CD4-positive, alpha-beta T cell (primary cell): Measurements from ENCODE around the gene CWC27. TPM values are rescaled to one million over a fixed set of nuclear protein-coding genes. Genes with fewer than 3 reads are reported as not detected.

Experiments
- ATAC-seq: fragments of 200-7000 bp; cut with Tn5 transposase; one replicate; pipeline ENCODE4 v1.10.0; 2022; ENCODE audit warnings: mild to moderate bottlenecking; ENCODE audit not compliant: poor library complexity
- CTCF ChIA-PET: fragments of 350-600 bp; sonication (Branson Sonifier 250); formaldehyde crosslinking; loops from one replicate; lab custom pipeline; 2021; ENCODE audit warnings: antibody characterized with exemption, inconsistent platforms; lab: Charles Lee
- POLR2A ChIA-PET: fragments of 350-600 bp; sonication (Branson Sonifier 250); formaldehyde crosslinking; loops from one replicate; lab custom pipeline; 2021; ENCODE audit warnings: antibody characterized with exemption, inconsistent platforms; lab: Charles Lee
- DNase-seq, 14 experiments: peaks; one replicate each; pipeline ENCODE4 v3.0.0-alpha.2; 2013 to 2020; ENCODE audit warnings: mixed read lengths in 2 of 14
- H3K27ac ChIP-seq, 2 donors: one replicate each; pipeline versions ENCODE4 v1.5.1 to v1.7.0; 2013; ENCODE audit warnings: low read length in 2 of 2, low read depth in 1 of 2, mild to moderate bottlenecking in 1 of 2
- H3K27me3 ChIP-seq, 2 experiments: 1 replicate in 1 of 2; 2 replicates in 1 of 2; pipeline versions ENCODE4 v1.6.1 to v1.7.0; 2013; ENCODE audit warnings: low read length in 2 of 2, control low read depth in 1 of 2, mild to moderate bottlenecking in 1 of 2, moderate library complexity in 1 of 2; ENCODE audit not compliant: insufficient read depth in 2 of 2, control insufficient read depth in 1 of 2
- H3K36me3 ChIP-seq: one replicate; pipeline ENCODE4 v1.6.1; 2013; ENCODE audit warnings: low read length, control low read depth; ENCODE audit not compliant: insufficient read depth
- H3K4me1 ChIP-seq: one replicate; pipeline ENCODE4 v1.6.1; 2013; ENCODE audit warnings: low read length, control low read depth; ENCODE audit not compliant: insufficient read depth
- H3K4me3 ChIP-seq: one replicate; pipeline ENCODE4 v1.5.1; 2013; ENCODE audit warnings: mild to moderate bottlenecking, low read length, moderate library complexity
- H3K9me3 ChIP-seq, 2 experiments: 1 replicate in 1 of 2; 2 replicates in 1 of 2; pipeline versions ENCODE4 v1.6.1 to v1.7.0; 2013; ENCODE audit warnings: low read length in 2 of 2, mild to moderate bottlenecking in 2 of 2, control low read depth in 1 of 2, moderate library complexity in 1 of 2; ENCODE audit not compliant: control insufficient read depth in 1 of 2, insufficient read depth in 1 of 2
- H3K27ac Mint-ChIP-seq: one replicate; pipeline ENCODE4 v1.8.0; 2020; ENCODE audit warnings: mixed read lengths
- H3K27me3 Mint-ChIP-seq: one replicate; pipeline ENCODE4 v1.8.0; 2021; ENCODE audit warnings: mixed read lengths
- H3K36me3 Mint-ChIP-seq: one replicate; pipeline ENCODE4 v1.8.0; 2021; ENCODE audit warnings: low read depth, mixed read lengths
- H3K4me1 Mint-ChIP-seq: one replicate; pipeline ENCODE4 v1.8.0; 2021; ENCODE audit warnings: low read depth, mixed read lengths
- H3K4me3 Mint-ChIP-seq: one replicate; pipeline ENCODE4 v1.8.0; 2020; ENCODE audit warnings: mild to moderate bottlenecking, mixed read lengths
- H3K9me3 Mint-ChIP-seq: one replicate; pipeline ENCODE4 v1.8.0; 2020; ENCODE audit warnings: mixed read lengths
- CTCF ChIP-seq: fragments of 200-600 bp; IDR thresholded peaks from one replicate; pipeline ENCODE4 v1.8.0; 2022; ENCODE audit warnings: antibody characterized with exemption, mild to moderate bottlenecking
- intact Hi-C, 2 experiments: fragments of 100-400 bp; cut with DNase I in 1 of 2; cut with micrococcal nuclease in 1 of 2; formaldehyde crosslinking; loops; one replicate each; pipeline versions ENCODE4 v1.15.1 to v1.9.0; 2023 to 2025; cut with DNase I, micrococcal nuclease
- total RNA-seq, 174 experiments: library from RNA in 2 of 174; stranded (reverse) in 2 of 174; gene quantifications; one replicate each; pipeline ENCODE4 v1.2.3 and lab custom pipeline; 2021 to 2026

CWC27 gene
- total RNA-seq, 2 experiments from 2014 or later: 14.2 to 14.5 TPM

- H3K36me3 ChIP-seq: peaks cover 27% of the 10 kb centered on the region
- no peak overlapping the region for H3K4me3 ChIP-seq
- Mint-ChIP-seq H3K4me1 (peaks cover 19% of the 10 kb centered on the region), H3K36me3 (peaks cover 58% of the 10 kb centered on the region), H3K27ac (no peak overlapping the region), H3K9me3 (no peaks in the 10 kb centered on the region), H3K4me3 (no peak overlapping the region), H3K27me3 (no peaks in the 10 kb centered on the region)
- no peaks in the 10 kb centered on the region for H3K9me3 ChIP-seq
- DNase-seq (no peak), ATAC-seq (no peak)
- TF ChIP-seq CTCF: no peak
- intact Hi-C loops: no loop called here
- H3K27ac ChIP-seq: no peak overlapping the region
- POLR2A ChIA-PET: no interaction called here
- H3K27me3 ChIP-seq: no peaks in the 10 kb centered on the region
- CTCF ChIA-PET: interaction anchor here (0.6 kb wide), 1 partner anchor 744 kb away, joined by 3 read pairs; no protein-coding TSS in a partner anchor
- no peaks in the 10 kb centered on the region for H3K4me1 ChIP-seq
Measured at GRCh38 chr5:64742411-64742810, 26.3 kb upstream of the CWC27 start.

GRCh38 chr5:64742821-64743220 is 25.9 kb upstream of the CWC27 start:
- H3K36me3 Mint-ChIP-seq: peaks cover 55% of the 10 kb centered on the region
- Histone ChIP-seq H3K4me3 (no peak overlapping the region), H3K4me1 (no peaks in the 10 kb centered on the region), H3K27me3 (no peaks in the 10 kb centered on the region), H3K36me3 (peaks cover 26% of the 10 kb centered on the region), H3K9me3 (no peaks in the 10 kb centered on the region), H3K27ac (no peak overlapping the region)
- DNase-seq (no peak), ATAC-seq (no peak)
- ChIA-PET CTCF (interaction anchor here (0.6 kb wide), 1 partner anchor 743 kb away, joined by 3 read pairs; no protein-coding TSS in a partner anchor), POLR2A (no interaction called here)
- no peak overlapping the region for H3K4me3 Mint-ChIP-seq
- no peaks in the 10 kb centered on the region for H3K9me3 Mint-ChIP-seq
- peaks cover 17% of the 10 kb centered on the region for H3K4me1 Mint-ChIP-seq
- no peak overlapping the region for H3K27ac Mint-ChIP-seq
- intact Hi-C loops: no loop called here
- no peak for TF ChIP-seq CTCF
- no peaks in the 10 kb centered on the region for H3K27me3 Mint-ChIP-seq

- CTCF ChIA-PET: no interaction called here
- no peaks in the 10 kb centered on the region for H3K9me3 Mint-ChIP-seq
- H3K27me3 ChIP-seq: no peaks in the 10 kb centered on the region
- H3K27ac Mint-ChIP-seq: no peak overlapping the region
- peaks cover 7% of the 10 kb centered on the region for H3K36me3 ChIP-seq
- H3K36me3 Mint-ChIP-seq: peaks cover 46% of the 10 kb centered on the region
- no peaks in the 10 kb centered on the region for H3K4me1 ChIP-seq
- no peaks in the 10 kb centered on the region for H3K27me3 Mint-ChIP-seq
- H3K27ac ChIP-seq: no peak overlapping the region
- POLR2A ChIA-PET: no interaction called here
- H3K9me3 ChIP-seq: no peaks in the 10 kb centered on the region
- intact Hi-C loops: no loop called here
- no peak overlapping the region for H3K4me3 Mint-ChIP-seq
- no peak overlapping the region for H3K4me3 ChIP-seq
- DNase-seq: no peak
- TF ChIP-seq CTCF: no peak
- H3K4me1 Mint-ChIP-seq: peaks cover 13% of the 10 kb centered on the region
- ATAC-seq: no peak
Measured at GRCh38 chr5:64744914-64745313, 23.8 kb upstream of the CWC27 start.
